GM19395 (cell line): ENCODE measurements around the gene BSN.
A peak's percentile ranks its signal among the peaks of the same experiment; 100 is the strongest.
"Not testable (repeated sequence)": the region's sequence is repeated elsewhere in the genome, so short reads cannot be mapped to it uniquely, and the experiment has no call there.

Source experiments
- ATAC-seq: cut with Tn5 transposase; IDR thresholded peaks from one replicate; pipeline ENCODE4 v1.9.1; 2021; ENCODE audit warnings: mild to moderate bottlenecking, moderate library complexity; ENCODE audit not compliant: unreplicated experiment

The BSN gene

DNA sequence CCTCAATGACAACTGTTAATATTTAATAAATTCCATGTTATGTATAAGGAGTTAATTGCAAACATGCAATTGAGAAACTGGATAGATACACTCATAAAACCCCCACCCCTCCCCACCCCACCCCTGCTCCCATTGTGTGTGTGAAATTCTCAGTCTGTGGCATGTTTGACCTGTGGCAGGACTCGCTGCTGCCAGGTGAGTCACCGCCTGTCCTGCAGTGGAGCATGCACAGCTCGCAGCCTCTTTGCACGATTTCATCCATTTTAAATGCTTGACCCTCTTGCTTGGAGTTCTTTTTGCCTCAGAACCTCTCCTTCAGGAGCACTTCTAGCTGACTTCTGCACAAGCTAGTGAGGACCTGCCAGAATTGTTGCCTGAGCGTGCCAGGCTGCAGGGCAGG lies 114.6 kb downstream of the BSN start:
- ATAC-seq = no peak

DNA sequence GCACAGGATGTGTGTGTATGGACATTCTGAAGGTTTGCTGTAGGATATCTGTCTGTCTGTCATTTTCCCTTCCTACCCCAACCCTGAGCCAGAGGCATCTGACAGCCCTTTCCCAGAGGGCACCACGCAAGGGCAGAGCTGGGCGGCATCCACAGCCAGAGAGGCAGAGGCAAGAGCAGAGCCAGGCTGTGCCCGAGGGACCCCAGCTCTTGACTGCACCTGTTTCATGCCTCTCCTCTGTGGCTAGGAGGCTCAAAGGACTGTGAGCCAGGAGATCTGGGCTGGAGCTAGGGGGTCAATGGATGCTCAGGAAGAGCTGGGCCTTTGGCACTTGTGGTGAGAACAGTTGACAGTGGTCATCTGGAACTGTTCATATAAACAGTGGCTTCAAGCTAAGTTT lies 115.1 kb downstream of the BSN start:
- ATAC-seq = no peak

DNA sequence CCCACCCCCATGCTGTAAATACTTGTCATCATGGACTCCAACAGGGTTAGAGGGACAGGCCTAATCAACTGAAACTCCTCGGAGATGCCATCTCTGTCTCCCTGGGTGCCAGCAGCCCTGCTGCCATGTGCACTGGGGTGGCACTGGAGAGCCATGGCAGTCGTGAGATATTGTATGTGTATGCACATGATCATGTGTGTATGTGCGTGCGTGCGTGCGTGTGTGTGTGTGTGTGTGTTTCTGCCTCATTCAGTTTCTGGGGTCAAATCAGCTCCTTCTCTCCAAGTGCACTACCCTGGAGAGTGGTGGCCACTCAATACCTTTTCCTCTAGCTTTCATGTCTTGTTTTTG lies 116.6 kb downstream of the BSN start:
- no peak for ATAC-seq

DNA sequence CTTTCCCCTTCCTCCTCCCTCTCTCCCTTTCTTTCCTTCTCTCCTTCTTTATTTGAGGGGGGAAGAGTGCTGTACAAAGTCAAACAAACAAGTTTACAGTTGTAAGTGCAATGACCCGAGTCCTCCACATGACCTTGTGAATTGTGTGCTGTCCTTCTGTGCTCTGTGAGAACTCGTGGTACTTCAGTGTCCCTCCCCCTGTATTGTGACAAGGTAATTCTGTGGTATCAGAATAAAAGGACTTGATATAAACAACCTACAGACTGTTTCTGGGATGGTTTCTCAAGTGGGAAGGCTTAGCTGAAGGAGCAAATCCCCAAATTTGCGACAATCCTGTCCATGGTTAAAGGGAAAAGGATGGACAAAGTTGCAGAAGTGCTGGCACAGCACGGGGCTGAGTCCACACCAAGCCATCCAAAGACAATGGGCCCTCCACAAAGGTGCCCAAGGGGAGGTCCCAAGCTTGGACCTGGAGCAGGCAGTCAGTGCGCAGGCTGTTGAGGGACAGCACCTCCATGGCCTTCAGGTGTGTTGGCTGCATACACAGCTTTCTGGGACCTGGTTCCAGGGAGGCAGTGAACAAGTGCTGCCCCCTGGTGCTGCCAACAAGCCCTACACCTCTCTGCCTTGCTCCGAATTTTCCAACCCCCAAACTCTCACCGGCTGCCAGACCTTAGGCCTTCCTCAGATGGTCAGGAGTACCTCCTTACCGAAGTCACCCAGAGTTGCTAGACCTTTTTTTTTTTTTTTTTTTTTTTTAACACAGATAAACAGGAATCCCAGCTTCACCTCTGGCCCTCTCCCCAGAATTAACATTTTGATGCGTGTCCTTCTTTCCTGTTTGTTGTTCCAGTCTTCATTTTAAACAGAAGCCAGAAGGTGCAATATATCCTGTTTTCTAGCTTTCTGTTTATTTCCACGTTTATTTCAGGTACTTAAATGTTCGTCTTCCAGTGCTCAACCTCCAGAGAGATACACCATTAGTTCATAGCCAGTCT lies 117.3 kb downstream of the BSN start:
- no peak for ATAC-seq

DNA sequence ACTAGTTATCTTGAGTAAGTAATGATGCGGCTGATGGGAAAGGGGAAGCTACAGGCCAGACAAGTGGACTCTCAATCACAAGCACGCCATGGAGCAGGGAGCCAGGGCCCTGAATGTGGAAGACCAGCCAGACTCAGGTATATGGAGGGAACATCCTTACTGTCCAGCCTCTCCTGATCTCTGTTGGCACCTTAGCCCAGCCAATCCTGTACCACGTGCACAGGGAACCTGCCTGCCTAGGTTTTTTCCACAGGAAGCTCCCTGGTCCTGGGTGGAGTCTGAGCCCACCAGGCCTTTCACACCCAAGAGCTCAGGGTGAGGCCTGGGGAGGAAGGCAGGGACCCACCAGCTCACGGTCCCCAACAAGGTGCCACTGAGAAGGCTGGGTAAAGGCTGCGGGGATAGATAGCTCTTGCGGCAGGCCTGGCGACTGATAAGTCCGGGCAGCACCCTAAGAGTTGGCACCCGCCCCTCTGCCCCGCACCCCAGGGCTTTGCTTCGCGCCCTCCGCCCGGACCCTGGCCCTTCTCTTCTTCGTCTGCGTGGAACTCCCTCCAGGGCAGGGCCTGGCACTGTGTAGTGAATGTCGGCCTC lies 118.9 kb downstream of the BSN start:
- no peak for ATAC-seq

DNA sequence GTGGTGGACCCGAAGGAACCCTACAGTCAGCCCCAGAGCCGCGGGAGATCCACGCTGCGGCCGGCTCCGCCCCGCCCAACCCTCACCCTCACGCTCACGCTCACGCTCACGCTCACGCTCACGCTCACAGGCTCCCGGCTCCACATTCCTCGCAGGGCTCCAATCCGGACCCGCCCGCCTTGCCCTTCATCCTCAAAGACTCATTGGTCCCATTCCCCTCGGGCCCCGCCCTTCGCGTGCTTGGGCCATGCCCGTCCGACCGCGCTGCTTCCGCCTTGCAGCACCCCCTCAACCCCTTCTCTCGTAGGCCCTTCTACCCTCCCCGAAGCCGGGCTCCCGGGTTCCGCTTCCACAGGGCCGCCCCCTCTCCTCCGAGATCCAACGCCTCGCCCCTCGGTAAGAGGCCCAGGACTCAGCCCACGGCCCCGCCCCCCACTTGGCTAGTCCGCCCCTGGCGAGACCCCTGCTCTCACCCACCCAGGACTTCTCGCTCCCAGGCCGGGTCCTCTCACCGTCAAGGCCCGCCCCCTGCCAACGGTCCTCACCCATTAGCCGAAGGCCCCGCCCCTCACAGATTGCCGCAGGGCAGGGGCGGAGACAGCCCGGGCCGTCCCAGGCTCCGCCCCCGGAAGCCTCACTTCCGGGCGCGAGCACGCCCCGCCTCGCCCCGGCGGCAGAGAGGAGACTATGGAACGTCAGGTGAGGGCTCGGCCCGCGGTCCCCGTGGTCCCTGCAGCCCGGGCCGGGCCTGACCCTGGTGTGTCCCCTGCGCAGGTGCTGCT lies 119.6 kb downstream of the BSN start, which contains the start of gene APEH:
Gene APEH (plus strand): TSS at position 637 of the 782 bp plus-strand sequence. CDS start 51 bp downstream, at position 688.
- peak; percentile 84 for ATAC-seq

DNA sequence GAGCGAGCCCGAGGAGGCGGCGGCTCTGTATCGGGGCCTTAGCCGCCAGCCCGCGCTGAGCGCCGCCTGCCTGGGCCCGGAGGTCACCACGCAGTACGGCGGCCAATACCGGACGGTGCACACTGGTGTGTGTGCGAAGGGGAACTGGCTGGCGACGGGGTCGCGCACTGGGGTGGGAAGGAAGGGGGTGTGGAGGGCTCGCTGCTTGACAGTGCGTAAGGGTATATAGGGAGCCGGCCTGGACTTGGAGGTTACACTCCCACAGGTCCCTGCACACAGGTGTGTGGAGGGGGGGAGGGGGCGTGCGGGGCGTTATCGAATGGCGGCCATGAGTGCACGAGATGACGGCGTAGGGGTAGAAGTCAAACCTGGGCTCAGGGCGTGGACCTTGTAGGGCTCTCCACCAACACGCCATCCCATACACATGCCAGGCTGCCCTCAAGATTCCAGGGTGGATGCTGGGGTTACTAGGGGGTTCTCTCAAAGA lies 120.3 kb downstream of the BSN start:
- ATAC-seq = peak; percentile 36

DNA sequence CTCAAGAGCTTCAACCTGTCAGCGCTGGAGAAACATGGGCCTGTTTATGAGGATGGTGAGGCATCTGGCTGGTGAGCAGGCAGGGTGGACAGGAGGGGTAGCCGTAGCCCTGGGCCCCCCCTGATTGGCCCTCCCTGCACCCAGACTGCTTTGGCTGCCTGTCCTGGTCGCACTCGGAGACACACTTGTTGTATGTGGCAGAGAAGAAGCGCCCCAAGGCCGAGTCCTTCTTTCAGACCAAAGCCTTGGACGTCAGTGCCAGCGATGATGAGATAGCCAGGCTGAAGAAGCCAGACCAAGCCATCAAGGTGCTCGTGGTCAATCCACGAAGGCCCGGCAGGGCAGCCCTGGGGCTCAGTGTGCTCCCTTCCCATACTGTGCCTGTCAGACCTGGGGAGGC lies 121.6 kb downstream of the BSN start:
- ATAC-seq = no peak

DNA sequence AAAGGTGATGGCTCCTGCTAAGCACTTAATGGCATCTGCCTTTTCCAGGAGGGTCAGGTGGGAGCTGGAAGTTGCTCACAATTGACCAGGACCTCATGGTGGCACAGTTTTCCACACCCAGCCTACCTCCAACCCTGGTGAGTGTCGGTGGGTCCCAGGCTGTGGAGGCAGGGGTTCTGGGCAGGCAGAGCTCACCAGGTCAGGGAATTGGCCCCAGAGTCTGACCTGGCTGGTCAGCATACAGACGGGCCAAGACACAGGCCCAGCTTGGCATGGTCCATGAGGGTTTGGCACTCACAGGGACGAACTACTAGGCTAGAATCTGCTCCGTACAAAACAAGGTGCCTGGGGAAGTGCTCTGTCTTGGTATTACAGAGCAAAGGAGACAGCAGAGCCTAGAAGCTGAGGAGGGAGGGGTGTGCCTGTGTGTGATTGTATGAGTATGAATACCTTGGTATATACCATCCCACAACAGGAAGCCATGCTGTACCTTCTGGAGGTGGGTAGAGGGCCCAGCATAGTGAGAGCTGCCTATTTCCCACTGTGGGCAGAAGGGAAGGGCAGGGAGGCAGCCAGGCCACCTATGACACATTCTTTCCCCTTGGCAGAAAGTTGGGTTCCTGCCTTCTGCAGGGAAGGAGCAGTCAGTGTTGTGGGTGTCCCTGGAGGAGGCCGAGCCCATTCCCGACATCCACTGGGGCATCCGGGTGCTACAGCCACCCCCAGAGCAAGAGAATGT lies 126.4 kb downstream of the BSN start:
- ATAC-seq = no peak

DNA sequence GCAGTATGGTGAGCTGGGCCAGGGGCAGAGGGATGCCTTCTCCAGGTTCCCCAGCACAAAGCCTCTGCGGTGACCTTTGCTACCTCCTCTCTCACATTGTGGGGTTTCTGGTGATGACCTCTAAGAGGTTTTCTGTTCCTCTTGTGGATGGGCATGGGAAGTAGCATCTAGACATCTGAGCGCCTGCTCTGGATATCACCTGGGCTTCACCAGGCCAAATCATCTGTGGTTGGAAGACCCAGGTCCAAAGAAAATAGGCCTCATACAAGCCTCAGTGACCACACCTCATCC lies 126.9 kb downstream of the BSN start:
- no peak for ATAC-seq

DNA sequence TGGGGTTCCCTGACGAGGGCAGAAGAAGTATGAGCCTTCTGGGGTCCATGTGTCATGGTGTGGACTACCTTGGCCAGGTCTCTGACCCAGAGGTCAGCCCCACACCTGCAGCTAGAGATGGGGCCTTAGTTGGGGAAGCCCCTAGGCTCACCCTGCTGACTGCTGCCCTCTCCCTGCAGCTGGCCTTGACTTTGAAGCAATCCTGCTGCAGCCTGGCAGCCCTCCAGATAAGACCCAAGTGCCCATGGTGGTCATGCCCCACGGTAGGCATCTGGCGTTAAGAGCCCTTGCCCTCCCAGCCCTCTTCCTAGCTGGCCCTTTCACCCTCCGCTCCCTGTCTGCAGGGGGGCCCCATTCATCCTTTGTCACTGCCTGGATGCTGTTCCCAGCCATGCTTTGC lies 127.3 kb downstream of the BSN start:
- ATAC-seq = no peak

DNA sequence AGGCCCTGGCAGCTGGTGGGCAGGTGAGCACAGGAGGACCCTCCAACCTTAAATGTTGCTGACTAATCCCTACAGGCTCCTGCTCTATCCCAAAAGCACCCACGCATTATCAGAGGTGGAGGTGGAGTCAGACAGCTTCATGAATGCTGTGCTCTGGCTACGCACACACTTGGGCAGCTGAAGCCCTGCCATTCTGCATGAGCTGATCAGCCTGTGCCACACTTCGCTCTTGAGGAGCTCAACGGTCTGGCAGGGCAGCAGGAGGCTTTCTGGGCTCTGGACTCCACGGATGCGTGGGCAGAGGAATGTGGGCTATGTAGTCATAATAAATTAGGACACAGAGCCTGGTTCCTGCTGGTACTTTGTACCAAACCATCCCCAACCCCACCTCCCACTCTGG lies 128.9 kb downstream of the BSN start:
- ATAC-seq = no peak

DNA sequence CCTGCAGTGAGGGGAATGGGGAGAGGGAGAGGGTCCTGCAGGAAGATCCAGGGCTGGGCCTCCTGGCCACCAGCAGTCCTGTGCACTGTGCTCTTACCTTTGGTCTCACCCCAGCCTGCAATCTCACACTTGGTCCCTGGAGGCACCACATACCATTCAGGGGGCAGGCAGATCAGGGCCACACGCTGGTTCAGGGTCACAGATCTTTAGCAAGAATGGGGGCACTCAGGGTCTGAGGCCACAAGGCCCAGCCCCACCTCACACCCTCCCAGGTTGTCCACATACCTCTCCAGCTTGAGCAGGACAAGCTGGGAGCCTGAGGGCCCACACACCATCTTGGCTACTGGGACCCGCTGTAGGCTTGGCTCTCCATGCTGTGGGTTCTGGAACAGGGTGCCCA lies 130.2 kb downstream of the BSN start:
- ATAC-seq = not testable (repeated sequence)

DNA sequence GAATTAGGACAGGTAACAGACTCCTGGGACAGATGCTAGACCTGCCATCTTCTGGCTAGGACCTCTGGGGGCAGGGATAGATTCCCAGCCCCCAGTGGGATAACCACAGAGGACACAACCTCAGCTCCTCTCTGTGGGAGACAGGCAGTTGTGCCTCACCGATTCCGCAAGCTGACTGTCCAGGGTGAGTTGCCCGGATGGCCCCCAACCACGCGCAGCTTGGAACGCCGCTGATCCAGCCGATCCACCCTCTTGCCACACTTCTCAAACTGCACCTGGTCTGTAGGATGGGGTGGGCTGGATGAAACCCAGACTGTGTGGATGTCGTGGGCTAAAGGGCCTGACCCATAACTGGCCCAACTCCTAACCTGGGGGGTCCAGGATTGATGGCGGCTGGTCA lies 130.8 kb downstream of the BSN start:
- ATAC-seq = not testable (repeated sequence)

DNA sequence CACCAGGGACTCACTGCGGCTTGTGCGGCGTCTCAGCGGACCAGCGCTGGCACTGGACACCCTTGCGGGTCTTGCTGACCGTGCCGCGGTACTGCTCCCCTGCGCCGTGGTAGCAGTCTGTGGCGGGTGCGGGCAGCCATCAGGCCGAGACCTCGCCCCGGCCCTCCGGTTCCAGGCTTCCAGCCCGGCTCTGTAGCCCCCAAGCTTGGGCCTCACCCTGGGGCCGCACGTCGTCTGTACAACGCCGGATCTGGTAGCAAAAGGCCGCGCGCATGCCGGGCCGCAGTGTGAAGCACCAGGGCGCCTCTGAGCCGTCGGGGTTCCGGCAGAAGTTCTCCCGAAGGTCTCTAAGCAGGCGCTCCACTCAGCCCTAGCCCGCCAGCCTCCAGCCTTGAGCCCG lies 131.6 kb downstream of the BSN start:
- not testable (repeated sequence) for ATAC-seq

DNA sequence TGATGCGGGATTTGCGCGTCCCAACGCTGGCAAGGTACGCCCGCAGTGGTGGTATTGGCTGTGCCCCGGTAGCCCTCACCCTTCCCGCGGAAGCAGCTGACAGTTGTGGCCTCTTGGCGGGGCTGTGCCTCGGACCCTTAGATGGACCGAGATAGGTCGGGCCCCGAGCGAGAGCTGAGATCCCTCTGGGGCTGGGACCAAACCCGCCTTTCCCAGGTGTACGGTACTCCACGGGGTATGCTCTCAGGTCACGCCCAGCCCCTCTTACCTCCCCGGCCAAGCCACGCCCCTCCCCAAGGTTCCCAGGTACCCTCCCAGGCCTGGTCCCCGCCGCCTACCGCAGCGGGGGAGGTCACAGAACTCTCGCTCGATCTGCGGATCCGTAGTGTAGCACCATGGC lies 132.1 kb downstream of the BSN start:
- ATAC-seq = not testable (repeated sequence)

DNA sequence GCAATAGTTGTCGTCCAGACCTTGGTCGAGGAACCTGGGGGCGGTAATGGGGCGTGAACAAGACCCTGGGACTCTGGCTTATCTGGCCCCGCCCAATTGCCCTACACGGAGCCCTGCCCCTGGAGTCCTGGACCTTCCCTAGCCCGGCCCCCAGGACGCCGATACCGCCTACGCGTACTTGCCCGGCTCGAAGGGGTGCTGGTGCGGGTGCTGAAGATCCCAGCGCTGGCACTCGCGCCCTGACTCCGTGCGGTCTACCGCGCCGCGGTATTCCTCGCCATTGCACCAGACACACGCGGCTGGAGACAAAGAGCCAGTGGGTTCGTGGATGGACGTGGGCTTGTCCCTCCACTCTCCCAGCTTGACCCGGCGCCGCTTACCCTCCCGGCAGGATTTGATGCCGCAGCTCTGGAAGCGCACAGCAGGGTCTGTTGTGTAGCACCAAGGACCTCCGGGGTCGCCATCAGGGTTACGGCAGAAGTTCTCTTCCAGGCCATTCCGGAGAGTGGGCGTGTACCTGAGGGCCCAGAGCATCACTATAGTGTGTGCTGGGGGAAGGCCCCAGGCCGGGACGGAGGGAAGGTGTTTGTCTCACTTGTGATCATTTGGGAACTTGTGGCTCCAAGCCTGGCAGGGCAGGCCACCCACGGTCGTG lies 132.6 kb downstream of the BSN start:
- not testable (repeated sequence) for ATAC-seq

DNA sequence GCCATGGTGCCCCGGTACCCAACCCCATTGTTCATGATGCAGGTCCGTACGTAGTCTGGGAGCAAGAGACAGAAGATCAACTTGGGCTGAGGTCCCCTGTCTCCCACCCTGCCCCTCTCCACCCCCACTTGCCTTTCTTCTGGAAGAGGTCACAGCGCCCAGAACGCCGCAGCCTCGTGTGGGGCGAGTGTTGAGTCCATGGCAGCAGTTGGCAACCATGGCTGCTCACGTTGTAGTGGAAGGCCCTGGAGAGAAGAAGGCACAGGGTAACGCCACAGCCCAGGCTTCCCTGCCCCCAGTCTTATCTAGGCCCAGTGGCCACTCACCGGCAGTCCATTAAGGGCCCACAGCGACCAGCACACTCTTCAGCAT lies 133.1 kb downstream of the BSN start:
- not testable (repeated sequence) for ATAC-seq

DNA sequence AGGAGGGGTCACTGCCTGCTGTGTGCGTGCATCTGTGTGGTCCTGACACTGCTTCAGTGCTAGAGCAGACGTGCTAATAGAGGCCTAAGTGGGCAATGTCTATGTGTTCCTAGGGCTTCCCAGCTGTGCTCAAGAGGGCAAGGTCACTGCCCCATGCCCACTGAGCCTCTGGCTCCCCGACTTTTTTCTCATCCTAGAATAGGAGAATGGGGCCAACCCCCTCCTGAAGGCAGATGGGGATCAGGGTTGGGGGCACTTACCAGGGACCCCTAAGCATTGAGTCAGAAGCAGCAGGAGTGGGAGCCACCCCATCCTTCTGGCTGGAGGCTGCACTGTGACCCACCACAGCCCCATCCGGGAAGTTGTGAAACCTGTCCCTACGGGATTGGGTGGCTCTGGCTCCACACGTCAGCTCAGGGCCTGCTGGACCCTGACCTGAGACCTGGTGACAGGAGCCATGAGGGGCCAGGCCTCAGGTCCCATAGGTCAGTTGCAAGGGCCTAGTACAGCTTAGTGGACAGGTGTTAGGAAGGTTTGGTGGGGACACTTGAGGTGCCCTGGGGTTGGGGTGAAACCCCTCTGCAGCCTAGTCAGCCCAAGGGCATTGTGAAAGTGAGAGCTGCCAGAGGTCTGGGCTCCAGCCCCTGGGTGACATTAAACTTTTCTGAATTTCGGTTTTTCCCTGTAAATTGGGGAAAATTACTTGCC lies 134.2 kb downstream of the BSN start:
- ATAC-seq = not testable (repeated sequence)
